GM18909 (cell line): ENCODE measurements around the gene FN1.
"Not testable (repeated sequence)": the region's sequence is repeated elsewhere in the genome, so short reads cannot be mapped to it uniquely, and the experiment has no call there.

Experiments
- ATAC-seq: cut with Tn5 transposase; IDR thresholded peaks from one replicate; pipeline ENCODE4 v1.9.1; 2021; ENCODE audit warnings: mild to moderate bottlenecking; ENCODE audit not compliant: unreplicated experiment, poor library complexity

The FN1 gene

GRCh38 chr2:215423928-215424540 lies 11.8 kb downstream of the FN1 start:
- ATAC-seq: no peak

GRCh38 chr2:215423234-215423633 lies 12.6 kb downstream of the FN1 start:
- ATAC-seq: no peak

GRCh38 chr2:215422676-215423075 lies 13.2 kb downstream of the FN1 start:
- ATAC-seq: no peak

GRCh38 chr2:215421859-215422461 lies 13.9 kb downstream of the FN1 start:
- ATAC-seq: no peak

GRCh38 chr2:215420471-215420935 lies 15.4 kb downstream of the FN1 start:
- ATAC-seq: no peak

- ATAC-seq: no peak
Measured at GRCh38 chr2:215419769-215420470, 15.9 kb downstream of the FN1 start.

- no peak for ATAC-seq
Measured at GRCh38 chr2:215419113-215419512, 16.8 kb downstream of the FN1 start.

GRCh38 chr2:215418064-215418963 lies 17.6 kb downstream of the FN1 start:
- ATAC-seq: no peak

GRCh38 chr2:215417400-215417951 lies 18.4 kb downstream of the FN1 start:
- ATAC-seq: no peak

- no peak for ATAC-seq
Measured at GRCh38 chr2:215416656-215417055, 19.2 kb downstream of the FN1 start.

- no peak for ATAC-seq
Measured at GRCh38 chr2:215415820-215416577, 19.9 kb downstream of the FN1 start.

GRCh38 chr2:215415218-215415617 lies 20.6 kb downstream of the FN1 start:
- ATAC-seq: no peak

GRCh38 chr2:215414674-215415073 lies 21.2 kb downstream of the FN1 start:
- ATAC-seq: no peak

GRCh38 chr2:215413974-215414373 lies 21.9 kb downstream of the FN1 start:
- no peak for ATAC-seq

GRCh38 chr2:215413484-215413777 lies 22.4 kb downstream of the FN1 start:
- no peak for ATAC-seq

- no peak for ATAC-seq
Measured at GRCh38 chr2:215411941-215412743, 23.7 kb downstream of the FN1 start.

GRCh38 chr2:215410932-215411285 lies 25.0 kb downstream of the FN1 start:
- no peak for ATAC-seq

GRCh38 chr2:215410181-215410931 lies 25.5 kb downstream of the FN1 start:
- not testable (repeated sequence) for ATAC-seq
